Activated T-cell treated with anti-CD3 and anti-CD28 coated beads for 1 hour (primary cell): ENCODE measurements around the gene THBD.

Experiments used
- DNase-seq: peaks from one replicate; pipeline ENCODE4 v3.0.0-alpha.2; 2020; ENCODE audit warnings: low read depth

The THBD gene

DNA sequence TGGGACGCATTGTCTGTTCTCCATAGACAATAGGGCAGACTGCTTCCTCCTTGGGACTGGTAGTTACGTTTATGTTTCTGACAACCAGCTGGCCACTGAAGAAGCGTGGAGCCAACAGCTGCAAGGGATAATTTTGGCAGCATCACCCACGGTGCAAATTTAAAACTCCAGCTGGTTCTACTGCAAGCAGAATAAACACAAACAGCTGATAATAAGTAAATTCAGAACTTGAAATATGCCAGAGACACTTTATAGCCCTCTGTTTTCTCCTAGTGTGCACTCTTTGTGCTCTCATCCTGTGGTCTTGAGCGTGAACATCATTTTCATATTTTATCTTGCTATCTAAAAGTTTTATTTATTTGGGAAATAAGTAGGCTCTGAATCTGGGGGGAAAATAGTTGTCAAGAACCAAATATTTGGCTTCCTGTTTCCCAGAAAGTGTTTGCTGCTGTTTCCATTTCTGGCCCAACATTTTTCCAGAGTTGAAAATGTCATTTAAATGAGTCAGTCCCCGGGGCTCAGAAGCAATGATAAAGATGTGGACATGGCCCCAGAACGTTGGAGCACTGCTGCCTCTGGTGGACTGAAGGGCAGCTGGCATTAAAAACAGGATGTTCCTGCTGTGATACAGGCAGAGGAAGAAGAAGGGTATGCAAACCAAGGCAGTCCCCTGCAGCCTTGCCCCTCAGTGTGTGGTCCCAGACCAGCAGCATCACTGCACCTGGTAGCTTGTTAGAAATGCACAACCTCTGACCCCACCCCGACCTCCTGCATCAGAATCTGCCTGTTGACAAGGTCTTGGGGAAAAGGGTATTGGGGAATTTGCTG, 12.5 kb upstream of the THBD start:
- no peak for DNase-seq

DNA sequence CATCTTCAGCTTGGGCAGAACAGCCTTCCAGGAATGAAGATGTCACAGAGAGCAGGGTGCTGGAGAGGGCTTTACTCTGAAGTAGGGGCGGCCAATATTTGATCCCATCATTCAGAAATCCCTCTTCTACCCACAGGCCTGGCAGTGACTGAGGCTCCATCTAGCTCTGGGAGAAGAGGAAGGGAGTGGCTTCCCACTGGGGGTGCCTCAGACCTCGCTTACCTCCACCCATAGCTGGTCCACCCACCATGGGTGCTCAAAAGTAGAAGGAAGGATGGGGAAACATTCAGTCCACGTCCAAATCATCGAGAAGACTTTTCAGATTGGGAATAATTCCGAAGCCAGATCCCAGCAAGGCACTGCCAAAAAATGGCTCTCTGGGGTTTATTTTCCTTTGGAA, 11.8 kb upstream of the THBD start:
- no peak for DNase-seq

DNA sequence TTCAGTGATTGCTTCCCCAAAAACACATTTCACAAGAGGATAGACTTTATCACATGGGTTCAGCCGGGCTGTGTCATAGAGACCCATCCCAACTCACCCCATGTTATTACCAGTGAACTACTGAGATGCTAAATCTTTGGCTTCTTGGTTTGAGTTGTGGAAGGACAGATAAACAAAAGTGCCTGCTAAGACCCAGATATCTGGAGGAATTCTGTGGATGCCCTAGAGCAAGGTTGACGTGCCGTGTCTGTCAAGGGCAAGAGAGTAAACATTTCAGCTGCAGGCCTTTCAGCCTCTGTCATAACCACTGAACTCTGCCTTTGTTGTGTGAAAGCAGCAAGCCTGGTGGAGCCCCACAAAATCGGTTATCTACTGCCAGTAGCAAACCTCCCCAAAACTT, 11.2 kb upstream of the THBD start:
- DNase-seq = no peak

DNA sequence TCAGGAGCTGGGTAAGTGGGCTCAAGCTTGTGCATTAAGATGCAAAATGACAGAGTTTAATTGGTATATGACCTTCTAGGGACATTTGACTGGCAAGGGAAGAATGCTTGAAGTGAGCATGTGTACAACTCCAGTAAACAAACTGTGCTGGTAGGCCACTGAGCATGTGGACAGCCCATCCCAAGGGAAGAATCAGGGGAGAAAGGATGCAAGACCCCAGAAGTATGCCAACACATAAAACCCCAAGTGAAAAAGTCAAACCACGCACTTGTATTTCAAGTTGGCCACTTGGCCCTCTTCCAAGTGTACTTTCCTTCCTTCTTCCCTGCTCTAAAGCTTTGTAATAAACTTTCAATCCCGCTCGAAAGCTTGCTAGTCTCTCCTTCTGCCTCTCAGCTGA, 10.4 kb upstream of the THBD start:
- DNase-seq = no peak

DNA sequence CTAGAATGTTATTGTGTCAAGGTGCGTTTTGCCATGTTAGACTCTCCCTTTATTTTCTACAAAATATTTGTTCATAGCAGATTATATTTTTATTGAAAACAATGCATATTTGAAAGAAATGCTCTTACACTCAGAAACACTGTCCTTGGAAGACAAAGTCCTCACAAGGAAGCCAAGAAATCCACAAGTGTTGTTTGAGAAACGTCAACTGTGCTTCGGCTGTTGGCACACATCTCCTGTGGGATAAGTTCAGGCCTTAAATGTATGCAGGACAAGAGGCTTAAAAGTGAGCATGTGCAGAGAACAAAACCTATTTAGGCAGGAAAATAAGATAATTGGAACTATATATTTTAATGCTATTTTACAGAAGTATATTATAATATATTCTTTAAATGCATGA, 9.5 kb upstream of the THBD start:
- DNase-seq = no peak

DNA sequence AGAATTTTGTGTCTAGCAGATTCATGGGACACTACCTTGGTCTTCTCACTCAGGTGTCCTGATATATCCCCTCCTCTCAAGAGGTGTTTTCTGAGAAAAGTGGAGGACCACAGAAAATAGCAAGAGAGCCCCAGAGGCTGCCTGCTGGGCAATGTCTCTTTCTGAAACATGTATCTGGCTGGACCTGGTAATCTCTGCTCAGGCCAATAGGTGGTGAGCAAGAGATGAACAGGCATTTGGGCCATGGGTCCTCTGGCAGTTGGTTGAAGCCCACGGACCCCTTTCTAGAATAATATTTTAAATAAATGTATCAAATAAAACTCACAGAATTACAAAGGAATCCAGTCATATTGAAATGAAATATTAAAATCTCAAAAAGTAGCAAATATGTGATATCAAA, 8.8 kb upstream of the THBD start:
- no peak for DNase-seq

DNA sequence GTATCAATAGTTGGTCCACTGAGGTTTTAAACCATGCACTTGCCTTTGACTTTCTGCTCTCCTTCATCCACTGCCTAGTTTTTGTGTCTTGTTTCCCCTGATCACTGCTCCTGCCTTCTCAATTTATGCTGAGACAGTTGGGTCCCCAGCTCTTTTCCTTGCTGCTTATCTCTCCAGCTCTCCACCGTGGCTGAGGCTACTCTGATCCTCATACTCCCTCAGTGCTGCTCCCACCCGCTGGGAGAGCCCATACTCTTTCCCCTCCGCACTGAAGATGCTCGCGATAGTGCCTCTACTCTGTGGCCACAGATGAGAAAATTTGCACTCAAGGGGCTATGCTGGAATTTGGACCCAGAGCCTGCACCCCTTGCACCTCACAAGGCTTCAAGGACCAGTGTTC, 3.4 kb upstream of the THBD start:
- DNase-seq = no peak

DNA sequence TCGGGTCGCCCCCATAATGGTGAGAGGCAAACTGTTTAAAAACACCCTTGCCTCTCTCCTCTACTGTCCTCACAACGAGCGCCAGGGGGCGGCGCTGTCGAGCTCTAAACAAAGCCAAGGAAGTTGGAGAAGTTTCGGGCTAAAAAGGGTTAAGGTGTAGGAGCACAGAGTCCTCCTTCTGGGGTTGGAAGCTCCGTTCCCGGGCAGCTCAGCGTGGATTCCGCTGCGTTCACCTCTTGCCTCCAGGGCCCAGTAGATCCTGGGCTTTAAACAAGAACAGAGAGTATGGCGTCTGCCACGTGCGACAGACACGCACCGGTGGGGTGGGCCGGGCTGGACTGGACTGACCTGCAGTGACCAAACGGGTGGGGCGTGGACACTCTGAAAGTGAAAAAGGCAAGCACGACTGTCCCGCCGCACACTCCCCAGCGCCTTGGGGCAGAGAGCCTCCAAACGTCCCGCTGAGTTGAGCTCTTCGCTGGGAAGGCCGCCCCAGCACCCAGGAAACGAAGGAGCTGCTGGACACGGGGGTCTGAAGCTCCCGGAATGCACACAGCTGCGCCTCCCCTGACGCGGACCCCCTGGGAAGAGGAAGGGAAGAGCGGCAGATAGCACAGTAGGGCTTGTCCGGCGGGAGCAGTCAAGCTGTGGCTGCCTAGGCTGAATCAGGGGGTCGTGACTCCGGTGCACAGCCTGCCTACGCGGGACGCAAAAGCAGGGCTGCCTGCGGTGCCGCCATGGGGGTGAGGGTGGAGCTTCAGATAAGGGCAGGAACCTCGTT, 1.6 kb upstream of the THBD start:
- DNase-seq = no peak

DNA sequence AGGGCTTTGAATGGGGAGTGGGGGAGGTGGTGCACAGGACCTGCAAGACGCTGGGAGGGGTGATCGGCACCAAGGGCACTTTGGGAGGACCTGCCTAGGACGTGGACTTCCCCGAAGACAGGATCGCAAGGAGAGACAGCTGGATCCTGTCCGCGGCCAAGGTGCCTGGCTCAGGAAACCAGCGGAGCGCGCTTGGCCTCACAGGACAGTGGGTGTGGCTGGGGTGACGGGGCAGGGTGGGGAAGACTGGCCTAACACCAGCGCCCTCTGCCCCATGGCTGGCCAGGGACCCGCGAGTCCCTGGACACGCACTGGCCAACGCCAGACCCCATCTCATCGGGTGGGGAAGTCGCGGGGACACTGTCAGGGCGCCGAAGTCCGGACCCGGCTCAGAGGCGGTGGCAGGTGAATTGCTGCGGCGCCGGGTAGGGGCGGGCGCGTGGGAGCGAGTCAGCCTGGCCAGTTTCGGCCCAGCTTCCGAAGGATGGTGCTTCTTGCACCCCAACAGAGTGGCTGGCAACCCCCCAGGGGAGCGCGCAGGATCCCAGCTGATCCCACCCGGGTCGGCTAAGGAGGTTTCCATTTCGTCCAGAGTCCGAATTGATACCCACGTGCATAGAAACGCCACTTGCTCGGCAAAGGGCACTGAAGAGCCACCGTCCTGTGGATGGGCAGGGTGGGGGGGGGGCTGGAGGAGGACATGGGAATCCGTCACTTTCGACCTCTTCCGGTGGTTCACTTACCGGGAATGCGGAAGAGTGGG, 785 bp upstream of the THBD start:
- no peak for DNase-seq

DNA sequence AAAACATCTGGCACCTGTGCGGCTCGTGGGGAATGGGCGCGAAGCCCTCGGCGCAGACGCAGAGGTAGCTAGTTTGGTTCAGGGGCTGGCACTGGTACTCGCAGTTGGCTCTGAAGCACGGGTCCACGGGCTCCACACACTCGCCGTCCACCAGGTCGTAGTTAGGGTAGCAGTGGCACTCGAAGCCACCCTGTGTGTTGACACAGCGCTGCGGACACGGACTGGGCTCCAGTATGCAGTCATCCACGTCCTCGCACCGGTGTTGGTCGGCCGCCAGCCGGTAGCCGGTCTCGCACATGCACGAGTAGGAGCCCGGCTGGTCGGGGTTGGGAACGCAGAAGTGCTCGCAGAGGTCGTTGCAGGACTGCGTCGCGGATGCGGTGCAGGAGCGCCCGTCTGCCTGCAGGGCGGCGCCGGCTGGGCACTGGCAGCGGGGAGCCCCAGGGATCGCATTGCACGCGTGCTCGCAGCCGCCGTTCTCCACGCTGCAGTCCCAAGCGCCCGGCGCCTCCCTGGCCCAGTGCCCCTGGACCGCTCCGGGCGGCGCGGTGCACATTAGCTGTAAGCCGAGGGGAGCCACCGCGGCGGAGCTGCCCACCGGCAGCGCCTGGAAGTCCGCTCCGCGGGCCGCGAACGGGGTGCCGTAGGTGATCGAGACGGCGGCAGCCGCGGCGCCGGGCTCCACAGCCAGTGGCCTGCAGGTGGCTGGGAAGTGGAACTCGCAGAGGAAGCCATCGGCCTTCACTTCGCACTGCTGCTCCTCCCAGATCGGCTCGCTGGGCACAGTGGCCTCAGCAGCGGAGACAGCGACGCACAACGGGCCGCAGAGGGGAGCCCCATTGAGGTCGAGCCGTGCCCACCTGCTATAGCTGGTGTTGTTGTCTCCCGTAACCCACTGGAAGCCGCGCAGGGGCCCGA, 930 bp downstream of the THBD start:
- no peak for DNase-seq

DNA sequence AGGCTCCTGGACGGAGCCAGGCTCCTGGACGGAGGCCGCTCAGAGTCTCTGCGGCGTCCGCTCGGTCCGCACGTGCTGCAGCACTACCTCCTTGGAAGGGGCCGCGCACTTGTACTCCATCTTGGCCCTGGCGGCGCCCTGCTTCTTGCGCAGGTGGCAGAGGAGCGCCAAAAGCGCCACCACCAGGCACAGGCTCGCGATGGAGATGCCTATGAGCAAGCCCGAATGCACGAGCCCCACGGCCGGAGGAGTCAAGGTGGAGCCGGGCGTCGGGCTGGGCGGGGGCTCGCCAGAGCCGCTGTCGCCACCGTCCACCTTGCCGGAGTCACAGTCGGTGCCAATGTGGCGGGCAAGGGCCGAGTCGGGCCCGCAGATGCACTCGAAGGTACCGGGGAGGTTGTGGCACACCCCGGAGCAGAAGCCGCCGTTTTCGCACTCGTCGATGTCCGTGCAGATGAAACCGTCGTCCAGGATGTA, 1.7 kb downstream of the THBD start:
- no peak for DNase-seq

DNA sequence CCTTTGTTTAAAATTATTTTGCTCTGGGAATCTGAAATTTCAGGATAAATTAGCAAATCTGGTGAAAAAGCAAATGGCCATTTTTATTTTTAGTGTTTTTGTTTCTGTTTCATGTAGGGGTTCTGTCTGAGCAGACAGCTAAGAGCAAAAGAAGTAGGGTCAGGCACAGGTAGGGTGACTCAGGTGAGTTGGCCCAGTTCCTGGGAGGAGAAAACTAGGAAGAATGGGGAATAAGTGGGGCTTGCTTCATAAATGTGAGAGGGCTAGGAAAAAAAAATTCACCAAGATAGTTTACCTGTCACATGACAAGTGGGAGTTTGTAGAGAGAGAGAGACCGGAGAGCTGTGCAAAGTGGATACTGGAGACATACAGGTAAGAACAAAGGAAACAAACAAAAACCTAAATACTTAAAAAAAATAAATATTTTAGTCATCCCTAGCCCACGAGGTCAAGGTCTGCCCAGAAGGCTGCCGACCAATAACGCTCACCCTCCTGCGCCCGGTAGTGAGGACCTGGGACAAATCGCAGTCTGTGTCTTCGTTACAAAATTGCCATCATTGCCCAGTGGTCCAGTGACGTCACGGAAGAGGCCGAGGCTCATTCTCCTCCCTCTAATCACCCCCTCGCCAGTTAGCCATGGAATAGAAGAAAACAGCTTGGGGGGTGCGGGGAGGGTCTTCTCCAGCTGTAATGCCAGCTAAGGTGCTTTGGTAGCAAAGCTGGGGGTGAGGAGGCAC, 2.3 kb downstream of the THBD start:
- no peak for DNase-seq

DNA sequence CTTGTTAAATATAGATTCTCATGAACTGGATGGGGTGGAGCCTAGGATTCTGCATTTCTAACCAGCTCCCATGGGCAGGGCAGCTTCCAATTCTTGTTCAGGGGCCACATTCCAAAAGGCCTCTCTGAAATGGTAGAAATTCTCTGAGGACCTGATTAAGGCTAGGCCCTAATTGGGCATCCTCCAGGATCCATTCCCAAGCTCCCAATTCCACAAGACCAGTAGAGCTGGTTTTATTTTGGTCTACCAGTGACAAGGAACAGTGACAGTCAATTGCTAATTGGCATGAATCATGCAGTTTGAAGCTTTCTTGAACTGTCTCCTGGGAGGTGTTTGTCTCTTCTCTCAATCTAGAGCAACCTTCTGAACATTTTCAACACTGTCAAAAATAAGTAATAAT, 3.0 kb downstream of the THBD start:
- no peak for DNase-seq

DNA sequence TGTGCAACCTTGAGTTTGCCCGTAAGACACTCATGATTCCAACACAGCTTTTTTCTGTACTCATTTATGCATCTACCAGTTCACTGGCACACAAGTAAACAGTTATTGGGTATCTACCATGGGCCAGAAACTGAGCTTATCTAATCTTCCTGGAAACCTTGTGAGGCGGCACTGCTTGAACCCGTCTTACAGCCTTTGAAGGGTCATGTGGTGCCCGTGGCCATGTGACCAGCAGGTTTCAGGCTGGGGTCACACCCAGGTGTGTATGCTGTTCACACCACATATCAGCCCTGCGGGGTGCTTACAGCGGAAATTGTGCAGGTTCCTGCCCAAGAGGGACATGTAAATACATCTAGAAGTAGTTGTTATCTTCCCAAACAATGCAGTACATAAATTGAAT, 6.1 kb downstream of the THBD start:
- DNase-seq = no peak

DNA sequence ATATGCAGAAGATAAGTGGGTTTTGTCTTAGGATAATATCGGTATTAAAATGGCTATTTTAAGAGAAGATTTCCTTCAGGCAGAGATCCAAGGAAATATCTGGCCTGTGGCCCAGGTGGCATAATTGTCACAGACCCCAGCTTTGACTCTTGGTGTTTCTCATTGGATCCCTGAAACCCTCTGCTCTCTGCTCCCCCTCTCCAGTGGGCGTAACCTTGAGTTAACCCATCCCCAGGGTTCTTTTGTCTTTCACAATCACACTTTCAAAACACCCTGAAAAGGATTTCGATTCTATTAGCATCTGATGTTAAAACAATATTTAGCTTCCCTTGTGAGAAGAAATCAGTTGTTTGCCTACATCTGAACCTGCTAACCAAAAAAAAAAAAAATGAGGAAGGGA, 7.2 kb downstream of the THBD start:
- no peak for DNase-seq

DNA sequence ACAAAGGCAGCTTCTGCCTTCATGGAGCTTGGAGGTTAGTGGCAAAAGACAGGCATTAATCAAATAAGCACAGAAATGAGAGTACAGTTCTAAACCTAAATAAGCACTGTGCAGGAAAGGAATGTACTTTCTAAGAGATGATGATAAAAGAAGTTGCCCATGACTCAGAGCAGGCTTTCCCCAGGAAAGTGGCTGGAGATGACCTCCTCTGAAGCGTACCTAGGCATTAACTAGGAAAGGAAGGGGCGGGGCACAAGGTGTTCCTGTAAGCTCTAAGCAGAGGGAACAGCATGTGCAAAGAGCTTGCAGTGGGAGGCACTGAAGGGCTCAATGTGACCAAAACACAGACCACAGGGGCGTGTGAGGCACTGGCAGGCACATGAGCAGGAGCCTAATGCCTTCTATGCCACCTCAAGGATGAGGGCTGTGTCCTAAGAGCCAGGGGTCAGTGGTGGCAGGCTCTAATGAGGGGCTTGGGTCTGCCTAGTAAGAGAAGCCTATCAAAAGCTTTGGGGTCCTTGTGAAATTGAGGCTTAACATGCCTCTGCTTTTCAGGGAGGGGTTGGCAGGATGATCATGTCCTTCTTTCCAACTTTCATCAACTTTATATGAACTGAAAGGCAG, 9.5 kb downstream of the THBD start:
- no peak for DNase-seq

DNA sequence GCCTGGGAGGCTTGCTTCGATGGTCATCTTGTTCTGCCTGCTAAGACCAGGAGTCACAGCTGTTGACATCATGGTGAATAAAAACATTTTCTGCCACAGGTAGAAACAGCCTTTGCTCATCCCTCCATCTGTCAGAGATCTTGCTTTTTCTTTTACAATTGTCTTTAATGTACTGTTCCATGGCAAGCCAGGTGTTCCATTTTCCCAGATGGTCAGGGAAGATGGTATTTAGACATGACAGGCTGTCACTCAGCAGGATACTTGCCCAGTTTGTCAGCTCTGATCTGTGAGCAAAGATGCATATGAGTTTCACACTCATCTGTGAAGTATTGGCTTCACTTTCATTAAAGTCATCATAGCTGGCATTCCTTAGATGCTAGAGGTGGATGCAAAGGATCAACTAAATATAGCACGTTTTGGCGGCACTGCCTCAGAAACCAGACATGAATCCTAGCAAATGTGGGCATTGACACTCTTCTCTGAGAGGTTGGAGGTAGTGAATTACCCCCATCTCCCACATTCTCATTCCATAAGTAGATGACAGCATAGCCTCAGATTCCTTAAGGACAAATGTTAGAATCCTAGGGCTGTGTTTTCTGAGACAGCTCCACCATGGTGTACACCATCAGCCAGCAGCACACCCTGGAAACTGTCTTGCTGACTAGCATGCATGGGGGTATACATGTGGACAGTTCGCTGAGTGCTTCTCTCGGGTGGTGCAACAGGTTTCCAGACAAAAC, 10.2 kb downstream of the THBD start:
- DNase-seq = no peak

DNA sequence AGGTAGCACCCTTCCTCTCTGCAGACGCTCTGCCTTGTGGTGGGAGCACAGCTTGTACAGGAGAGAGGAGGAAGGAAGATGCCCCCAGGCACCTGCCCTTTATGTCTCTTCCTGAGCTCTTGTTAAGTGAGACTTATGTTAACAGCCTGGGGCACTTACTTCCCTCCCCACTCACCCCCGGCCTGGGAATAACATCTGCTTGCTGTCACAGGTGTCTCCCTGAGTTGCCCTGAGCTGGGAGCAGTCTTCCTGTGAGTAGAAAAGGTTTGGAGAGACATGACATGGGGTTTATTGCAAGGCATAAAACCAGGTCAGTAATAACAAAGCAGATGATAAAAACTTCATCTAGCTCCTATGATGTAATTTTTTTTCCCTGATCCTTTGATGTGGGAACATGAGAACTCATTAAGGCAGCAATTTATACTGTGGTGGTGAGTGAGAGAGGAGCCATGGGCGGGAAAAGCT, 12.4 kb downstream of the THBD start:
- no peak for DNase-seq

DNA sequence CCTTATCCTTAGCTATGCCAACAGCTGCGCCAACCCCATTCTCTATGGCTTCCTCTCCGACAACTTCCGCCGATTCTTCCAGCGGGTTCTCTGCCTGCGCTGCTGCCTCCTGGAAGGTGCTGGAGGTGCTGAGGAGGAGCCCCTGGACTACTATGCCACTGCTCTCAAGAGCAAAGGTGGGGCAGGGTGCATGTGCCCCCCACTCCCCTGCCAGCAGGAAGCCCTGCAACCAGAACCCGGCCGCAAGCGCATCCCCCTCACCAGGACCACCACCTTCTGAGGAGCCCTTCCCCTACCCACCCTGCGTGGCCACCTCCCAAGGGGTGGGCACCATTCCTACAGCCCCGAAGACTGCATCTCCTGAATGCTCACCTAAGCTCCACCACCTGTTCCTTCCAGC, 13.1 kb downstream of the THBD start:
- no peak for DNase-seq

DNA sequence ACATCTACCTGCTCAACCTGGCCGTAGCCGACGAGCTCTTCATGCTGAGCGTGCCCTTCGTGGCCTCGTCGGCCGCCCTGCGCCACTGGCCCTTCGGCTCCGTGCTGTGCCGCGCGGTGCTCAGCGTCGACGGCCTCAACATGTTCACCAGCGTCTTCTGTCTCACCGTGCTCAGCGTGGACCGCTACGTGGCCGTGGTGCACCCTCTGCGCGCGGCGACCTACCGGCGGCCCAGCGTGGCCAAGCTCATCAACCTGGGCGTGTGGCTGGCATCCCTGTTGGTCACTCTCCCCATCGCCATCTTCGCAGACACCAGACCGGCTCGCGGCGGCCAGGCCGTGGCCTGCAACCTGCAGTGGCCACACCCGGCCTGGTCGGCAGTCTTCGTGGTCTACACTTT, 13.7 kb downstream of the THBD start:
- DNase-seq = no peak
